ENCODE measurements around the gene FPGS. TPM values are rescaled to one million over a fixed set of nuclear protein-coding genes. Genes with fewer than 3 reads are reported as not detected.

Gene FPGS
- total RNA-seq, 1 donor from 2014 or later, result 132 TPM

DNA sequence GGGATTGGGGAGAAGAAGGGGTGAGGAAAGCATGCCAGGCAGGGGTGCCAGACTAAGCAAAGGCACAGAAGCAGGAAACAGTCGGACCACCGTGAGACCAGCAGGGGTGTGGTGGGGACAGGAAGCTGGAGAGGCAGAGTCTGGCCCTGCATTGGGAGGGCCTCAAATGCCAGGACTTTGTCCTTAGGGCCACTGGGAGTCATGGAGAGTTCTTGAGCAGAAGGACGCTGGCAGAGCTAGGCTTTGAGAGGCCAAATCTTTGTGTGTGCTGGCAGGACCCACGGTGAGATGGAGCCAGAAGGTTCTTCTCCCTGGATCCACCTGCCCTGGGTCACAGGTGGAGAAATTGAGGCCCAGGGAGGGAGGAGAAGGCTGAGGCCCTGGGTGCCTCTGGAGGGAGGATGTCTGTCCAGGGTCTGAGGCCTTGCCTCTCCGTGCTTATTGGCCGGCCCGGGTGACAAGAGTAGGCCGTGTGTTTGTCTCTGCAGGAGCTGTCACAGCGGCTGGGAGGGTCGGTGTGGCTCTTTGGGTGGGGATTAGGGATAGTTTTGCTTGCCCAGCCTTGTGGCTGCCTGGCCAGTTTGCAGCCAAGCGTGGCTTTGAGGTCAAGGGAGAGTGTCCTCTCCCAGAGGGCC is 53.5 kb downstream of the FPGS start:
- no peak for DNase-seq (ENCODE audit: low read depth)
- TF ChIP-seq, protein P1, sequence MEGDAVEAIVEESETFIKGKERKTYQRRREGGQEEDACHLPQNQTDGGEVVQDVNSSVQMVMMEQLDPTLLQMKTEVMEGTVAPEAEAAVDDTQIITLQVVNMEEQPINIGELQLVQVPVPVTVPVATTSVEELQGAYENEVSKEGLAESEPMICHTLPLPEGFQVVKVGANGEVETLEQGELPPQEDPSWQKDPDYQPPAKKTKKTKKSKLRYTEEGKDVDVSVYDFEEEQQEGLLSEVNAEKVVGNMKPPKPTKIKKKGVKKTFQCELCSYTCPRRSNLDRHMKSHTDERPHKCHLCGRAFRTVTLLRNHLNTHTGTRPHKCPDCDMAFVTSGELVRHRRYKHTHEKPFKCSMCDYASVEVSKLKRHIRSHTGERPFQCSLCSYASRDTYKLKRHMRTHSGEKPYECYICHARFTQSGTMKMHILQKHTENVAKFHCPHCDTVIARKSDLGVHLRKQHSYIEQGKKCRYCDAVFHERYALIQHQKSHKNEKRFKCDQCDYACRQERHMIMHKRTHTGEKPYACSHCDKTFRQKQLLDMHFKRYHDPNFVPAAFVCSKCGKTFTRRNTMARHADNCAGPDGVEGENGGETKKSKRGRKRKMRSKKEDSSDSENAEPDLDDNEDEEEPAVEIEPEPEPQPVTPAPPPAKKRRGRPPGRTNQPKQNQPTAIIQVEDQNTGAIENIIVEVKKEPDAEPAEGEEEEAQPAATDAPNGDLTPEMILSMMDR (conservative IDR thresholded peaks at IDR 0.05; ENCODE audit: low read depth, low read length), result no peak

GRCh38 chr9:127856729-127857116 is 54.0 kb downstream of the FPGS start:
- no peak overlapping the region for H3K4me3 ChIP-seq (ENCODE audit: low read depth, low read length)
- no peak for DNase-seq (ENCODE audit: low read depth)
- TF ChIP-seq, protein P1 (conservative IDR thresholded peaks at IDR 0.05; ENCODE audit: low read depth, low read length), result no peak

More for the DNA sequence above, 53.5 kb downstream of the FPGS start:
- no peak overlapping the region for H3K4me3 ChIP-seq (ENCODE audit: low read depth, low read length)

- TF ChIP-seq, protein P1 (conservative IDR thresholded peaks at IDR 0.05; ENCODE audit: low read depth, low read length), result no peak
- DNase-seq (ENCODE audit: low read depth), result no peak
- no peak overlapping the region for H3K4me3 ChIP-seq (ENCODE audit: low read depth, low read length)
Observed at GRCh38 chr9:127857278-127857677, 54.6 kb downstream of the FPGS start.

- DNase-seq (ENCODE audit: low read depth), result no peak
- no peak overlapping the region for H3K4me3 ChIP-seq (ENCODE audit: low read depth, low read length)
- TF ChIP-seq, protein P1 (conservative IDR thresholded peaks at IDR 0.05; ENCODE audit: low read depth, low read length), result no peak
Observed at GRCh38 chr9:127858041-127858512, 55.4 kb downstream of the FPGS start.

- H3K4me3 ChIP-seq (ENCODE audit: low read depth, low read length), result no peak overlapping the region
- TF ChIP-seq, protein P1 (conservative IDR thresholded peaks at IDR 0.05; ENCODE audit: low read depth, low read length), result no peak
- DNase-seq (ENCODE audit: low read depth), result no peak
Observed at GRCh38 chr9:127860260-127860659, 57.6 kb downstream of the FPGS start.

DNA sequence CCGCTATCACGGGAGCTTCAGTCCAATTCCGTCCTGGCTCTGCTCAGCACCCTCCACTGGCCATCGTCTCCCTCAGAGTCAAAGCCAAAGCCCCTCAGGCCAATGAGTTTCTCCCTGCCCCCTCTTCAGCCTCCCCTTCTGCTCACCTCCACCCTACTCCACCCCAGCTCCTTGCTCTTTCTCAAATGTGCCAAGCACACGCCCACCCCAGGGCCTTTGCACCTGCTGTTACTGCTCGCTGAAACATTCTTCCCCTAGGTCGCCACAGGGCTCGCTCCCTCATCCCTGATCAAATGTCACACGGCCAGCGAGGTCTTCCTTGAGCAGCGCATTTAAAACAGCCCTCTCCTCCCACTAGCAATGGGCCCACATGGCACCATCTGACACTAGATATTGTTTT is 58.1 kb downstream of the FPGS start:
- TF ChIP-seq, protein P1 (conservative IDR thresholded peaks at IDR 0.05; ENCODE audit: low read depth, low read length), result no peak
- DNase-seq (ENCODE audit: low read depth), result no peak
- no peak overlapping the region for H3K4me3 ChIP-seq (ENCODE audit: low read depth, low read length)
